OCI-LY1 (cell line): ENCODE measurements around the gene BOK.

Source experiments
- CTCF ChIP-seq: fragments of 200-600 bp; sonication (generic), shearing (Covaris generic); IDR thresholded peaks from 2 replicates; pipeline ENCODE4 v1.5.1; 2017; ENCODE audit warnings: mild to moderate bottlenecking, antibody characterized with exemption, low read length, moderate library complexity, mixed read lengths
- EZH2 ChIP-seq: fragments of 200-600 bp; sonication (generic), shearing (Covaris generic); IDR thresholded peaks from 2 replicates; pipeline ENCODE4 v1.8.0; 2017; ENCODE audit warnings: borderline replicate concordance, mixed run types, mild to moderate bottlenecking, antibody characterized with exemption, low read length, moderate library complexity, mixed read lengths

GRCh38 chr2:241571821-241572620 is 13.5 kb downstream of the BOK start:
- TF ChIP-seq CTCF, result no peak
- no peak for TF ChIP-seq EZH2
